Stimulated activated CD4-positive, alpha-beta T cell treated with anti-CD3 and anti-CD28 coated beads, Interleukin-1b, Interleukin-23, amount 100 ng/mL, for 4 hours (primary cell): Measurements from ENCODE around the gene SCO2.

Experiments
- DNase-seq, 2 donors: peaks; one replicate each; pipeline ENCODE4 v3.0.0-alpha.2; 2020; ENCODE audit warnings: low read depth in 2 of 2

SCO2 gene, protein sequence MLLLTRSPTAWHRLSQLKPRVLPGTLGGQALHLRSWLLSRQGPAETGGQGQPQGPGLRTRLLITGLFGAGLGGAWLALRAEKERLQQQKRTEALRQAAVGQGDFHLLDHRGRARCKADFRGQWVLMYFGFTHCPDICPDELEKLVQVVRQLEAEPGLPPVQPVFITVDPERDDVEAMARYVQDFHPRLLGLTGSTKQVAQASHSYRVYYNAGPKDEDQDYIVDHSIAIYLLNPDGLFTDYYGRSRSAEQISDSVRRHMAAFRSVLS

GRCh38 chr22:50525104-50525857 is at the start of gene SCO2:
Gene SCO2 (minus strand): TSS chr22:50525598. CDS start chr22:50524411, 1,187 bp downstream.
- DNase-seq = peak; percentile 97 to 98

GRCh38 chr22:50574383-50574755 is 49.0 kb upstream of the SCO2 start:
- DNase-seq = no peak

GRCh38 chr22:50573491-50574382 is 48.3 kb upstream of the SCO2 start:
- no peak for DNase-seq

DNA sequence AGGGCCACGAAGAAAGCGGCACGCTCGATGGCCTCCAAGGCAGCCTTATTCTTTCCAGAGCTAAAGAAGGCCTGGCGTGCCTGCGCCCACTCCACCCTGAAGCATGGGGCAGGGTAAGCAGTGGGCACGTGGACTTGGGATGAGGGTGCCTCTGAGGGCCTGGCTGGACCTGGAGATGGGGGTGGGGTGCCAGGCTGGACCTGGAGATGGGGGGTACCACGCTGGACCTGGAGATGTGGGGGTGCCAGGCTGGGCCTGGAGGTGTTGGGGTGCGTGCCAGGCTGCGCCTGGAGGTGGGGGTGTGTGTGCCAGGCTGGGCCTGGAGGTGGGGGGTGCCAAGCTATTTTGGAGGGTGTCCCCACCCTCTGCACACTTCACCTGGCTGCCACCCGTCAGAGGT is 47.6 kb upstream of the SCO2 start:
- no peak for DNase-seq

DNA sequence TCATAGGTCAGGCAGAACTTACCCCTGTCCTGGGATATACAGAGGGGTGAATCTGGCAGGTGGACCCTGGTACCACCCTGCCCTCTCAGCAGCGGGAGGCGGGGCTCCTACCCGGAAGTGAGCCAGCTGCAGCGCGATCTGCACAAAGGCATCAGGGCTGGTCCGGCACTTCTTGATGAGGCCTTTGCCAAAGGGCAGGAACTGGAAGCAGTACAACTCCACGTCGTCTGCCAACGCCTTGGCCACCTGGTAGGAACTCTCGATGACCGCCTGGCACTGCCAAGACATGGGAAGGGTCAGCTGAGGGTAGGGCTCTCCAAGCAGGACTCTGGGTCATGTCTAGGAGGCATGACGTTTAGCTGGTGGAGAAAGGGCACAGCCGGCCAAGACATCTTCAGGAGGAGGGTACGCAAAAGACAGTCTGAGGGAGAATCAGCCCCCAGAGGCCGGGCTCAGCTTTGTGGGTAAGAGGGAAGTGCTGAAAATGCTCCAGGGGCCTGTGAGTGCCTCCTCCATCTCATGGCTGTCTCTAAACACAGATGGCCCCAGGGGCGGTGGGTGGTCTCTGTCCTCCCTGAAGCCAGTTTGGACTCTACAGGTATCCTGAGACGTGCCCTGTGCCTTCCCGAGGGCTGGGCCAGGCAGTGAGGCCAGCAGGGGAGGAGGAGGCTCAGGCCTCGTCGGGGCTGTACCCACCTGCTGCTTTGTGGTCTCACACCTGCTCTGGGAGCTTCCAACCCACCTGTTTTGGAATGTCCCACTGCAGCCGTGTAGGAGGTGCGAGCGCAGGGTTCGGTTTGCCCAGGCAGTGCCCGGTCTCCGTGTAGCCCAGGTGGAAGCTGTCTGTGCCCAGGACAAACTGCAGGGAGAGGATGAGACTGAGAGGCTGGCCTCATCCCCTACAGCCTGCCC is 46.1 kb upstream of the SCO2 start:
- DNase-seq = no peak

DNA sequence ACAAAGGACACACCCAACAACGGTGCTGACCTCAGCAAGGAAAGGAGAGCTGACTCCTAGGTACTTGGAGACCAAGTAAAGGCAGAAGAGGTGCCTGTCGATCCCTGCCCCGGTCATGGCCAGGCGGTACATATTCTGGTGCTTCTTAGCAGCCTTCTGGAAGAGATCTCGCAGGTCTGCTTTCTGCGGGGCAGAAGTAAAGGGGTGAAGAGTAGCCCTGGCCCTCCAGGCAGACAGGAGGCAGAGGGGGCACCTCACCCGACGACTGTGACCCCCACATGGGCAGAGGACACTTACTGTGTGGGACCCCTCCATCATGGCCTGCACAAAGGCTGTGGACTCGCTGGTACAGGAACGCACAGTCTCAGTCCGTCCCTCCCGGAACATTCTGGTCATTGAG is 45.5 kb upstream of the SCO2 start:
- DNase-seq = no peak

GRCh38 chr22:50569896-50570535 is 44.6 kb upstream of the SCO2 start:
- DNase-seq = no peak

DNA sequence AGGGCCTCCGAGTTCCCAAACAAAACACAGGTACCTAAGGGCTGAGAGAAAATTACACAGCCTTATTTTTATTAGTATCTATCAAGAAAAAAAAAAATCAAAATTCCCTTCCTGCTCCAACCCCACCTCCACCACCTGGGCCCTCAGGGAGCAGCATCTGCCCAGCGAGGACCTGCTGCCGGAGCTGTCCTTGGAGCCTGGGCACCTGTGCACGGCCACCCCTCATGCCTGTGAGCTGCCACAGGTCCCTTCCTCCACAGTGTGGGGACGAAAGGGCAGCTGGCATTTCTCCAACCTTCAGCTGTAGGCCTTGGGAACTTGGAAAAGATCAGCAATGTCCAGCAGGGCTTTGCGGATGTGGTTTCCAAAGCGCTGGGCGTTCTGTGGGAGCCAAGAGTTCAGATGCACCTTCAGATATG is 43.7 kb upstream of the SCO2 start:
- no peak for DNase-seq

GRCh38 chr22:50568626-50569025 is 43.2 kb upstream of the SCO2 start:
- DNase-seq = no peak

DNA sequence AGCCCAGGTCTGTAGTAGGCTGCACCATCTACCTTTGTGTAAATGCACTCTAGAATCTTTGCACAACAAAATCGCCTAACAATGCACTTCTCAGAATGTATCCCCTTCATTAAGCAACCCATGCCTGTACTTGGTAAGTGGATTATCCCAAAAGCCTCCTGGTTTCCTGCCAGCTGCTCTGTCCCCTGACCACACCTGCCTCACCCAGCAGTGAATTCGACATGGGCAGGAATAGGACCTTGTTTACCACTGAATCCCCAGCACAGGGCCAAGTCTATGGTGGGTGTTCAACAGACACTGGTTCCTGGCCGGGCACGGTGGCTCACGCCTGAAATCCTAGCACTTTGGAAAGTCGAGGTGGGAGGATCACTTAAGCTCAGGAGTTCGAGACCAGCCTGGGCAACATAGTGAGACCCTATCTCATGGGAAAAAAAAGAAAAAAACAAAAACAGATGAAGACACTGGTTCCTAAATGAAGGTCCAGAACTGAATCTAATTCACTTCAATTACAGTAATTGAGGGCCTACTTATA is 42.4 kb upstream of the SCO2 start:
- DNase-seq = no peak

DNA sequence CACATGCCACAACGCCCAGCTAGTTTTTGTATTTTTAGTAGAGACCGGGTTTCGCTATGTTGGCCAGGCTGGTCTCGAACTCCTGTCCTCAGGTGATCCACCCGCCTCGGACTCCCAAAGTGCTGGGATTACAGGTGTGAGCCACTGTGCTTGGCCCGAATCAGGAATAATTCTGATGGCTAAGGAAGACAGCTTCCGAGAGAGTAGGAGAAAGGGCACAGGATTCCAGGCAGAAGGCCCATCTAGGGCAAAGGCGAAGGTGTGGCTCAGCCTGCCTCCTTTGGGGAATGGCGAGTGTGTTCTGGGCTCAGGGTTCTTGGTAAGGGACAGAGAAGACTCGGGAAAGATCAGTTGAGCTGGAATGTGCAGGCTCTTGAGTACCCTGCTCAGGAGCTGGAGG is 38.9 kb upstream of the SCO2 start:
- no peak for DNase-seq

GRCh38 chr22:50563413-50564160 is 38.2 kb upstream of the SCO2 start:
- no peak for DNase-seq

DNA sequence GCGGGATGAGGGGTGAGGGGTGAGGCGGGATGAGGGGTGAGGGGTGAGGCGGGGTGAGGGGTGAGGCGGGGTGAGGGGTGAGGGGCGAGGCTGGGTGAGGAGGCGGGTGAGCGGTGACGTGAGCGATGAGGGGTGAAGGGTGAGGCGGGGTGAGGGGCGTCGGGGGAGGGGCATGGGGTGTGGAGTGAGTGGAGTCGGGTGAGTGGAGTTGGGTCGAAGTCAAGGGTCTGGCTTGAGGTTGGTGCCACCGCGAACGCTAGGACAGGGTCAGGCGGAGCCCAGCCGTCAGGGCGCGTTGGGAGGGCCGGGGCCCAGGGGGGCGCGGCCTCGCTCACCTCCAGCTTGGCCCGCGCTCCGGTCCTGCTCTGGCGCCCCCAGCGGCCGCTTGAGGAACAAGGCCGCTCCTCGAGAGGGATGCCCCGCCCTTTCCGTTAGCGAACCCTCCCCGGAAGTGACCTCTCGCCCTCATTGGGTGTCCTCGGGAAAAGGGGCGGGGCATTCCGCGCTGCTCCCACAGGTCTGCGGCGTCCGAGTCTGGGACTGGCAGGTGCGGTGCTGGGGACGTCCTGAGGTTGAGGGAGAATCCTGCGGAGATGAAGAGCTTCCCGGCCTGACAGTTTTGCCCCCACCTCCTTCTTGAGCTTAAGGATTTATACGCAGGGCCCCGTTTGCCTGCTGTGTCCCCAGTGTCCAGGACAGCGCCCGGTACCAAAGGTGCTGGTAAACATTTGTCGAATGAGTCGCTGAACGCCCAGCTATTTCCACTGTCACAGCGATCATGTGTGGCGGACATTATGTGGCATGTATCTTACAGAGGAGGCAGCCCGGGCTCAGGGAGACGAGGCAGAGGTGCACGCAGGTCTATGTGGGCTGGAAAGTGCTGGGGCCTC is 37.4 kb upstream of the SCO2 start, which contains the start of gene SYCE3:
Gene SYCE3 (minus strand): TSS at position 397 of the 890 bp plus-strand sequence. CDS start 6,514 bp downstream, outside the sequence.
- peak; percentile 97 to 98 for DNase-seq

GRCh38 chr22:50561401-50562358 is 36.3 kb upstream of the SCO2 start:
- no peak for DNase-seq

DNA sequence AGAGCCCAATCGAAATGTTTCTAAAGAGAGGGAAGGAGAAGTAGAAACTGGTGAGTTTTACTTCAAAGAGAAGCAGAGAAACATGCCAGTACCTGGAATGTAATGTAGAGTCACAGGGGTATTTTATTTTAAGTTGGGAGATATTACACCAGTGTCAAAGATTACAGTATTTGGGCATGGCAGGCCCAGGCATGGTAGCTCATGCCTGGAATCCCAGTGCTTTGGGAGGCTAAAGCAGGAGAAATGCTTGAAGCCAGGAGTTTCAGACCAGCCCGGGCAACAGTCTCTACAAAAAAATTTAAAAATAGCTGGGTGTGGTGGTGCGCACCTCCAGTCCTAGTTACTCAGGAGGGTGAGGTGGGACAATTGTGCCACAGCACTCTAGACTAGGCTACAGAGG is 34.6 kb upstream of the SCO2 start:
- DNase-seq = no peak

GRCh38 chr22:50556703-50557102 is 31.3 kb upstream of the SCO2 start:
- no peak for DNase-seq

DNA sequence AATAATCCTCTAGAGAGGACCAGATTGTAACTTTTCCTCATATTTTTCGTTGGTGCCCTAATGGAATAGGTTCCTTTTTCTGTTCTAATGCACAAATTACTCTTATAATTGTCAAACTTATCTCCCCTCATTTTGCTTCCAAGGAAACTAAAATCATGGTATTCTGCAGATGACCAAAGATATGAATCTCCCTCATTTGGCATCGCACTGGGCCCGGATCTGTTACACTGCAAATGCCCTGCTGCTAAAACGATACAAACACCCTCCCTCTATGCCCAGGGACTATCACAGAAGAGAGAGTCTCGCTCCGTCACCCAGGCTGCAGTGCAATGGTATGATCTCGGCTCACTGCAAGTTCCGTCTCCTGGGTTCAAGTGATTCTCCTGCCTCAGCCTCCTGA is 27.9 kb upstream of the SCO2 start:
- no peak for DNase-seq
